CD4-positive, alpha-beta T cell treated with Interleukin-4 for 4 hours (primary cell): ENCODE data around the gene TM7SF2.

Experiments used
- DNase-seq: peaks from one replicate; pipeline ENCODE4 v3.0.0-alpha.2; 2020

The TM7SF2 gene

GRCh38 chr11:65090628-65091027, 21.0 kb upstream of the TM7SF2 start:
- DNase-seq = no peak

GRCh38 chr11:65095427-65095826, 16.2 kb upstream of the TM7SF2 start:
- DNase-seq = no peak

GRCh38 chr11:65095974-65096806, 15.5 kb upstream of the TM7SF2 start, which contains the start of gene VPS51:
Gene VPS51, plus strand, starts transcription at chr11:65096214. Its CDS starts 37 bp downstream, at chr11:65096251.
- peak; percentile 89 for DNase-seq

- no peak for DNase-seq
Measured at GRCh38 chr11:65096926-65097325, 14.7 kb upstream of the TM7SF2 start.

GRCh38 chr11:65100674-65101350, 10.9 kb upstream of the TM7SF2 start:
- DNase-seq = no peak

- no peak for DNase-seq
Measured at GRCh38 chr11:65102142-65103095, 9.3 kb upstream of the TM7SF2 start.

GRCh38 chr11:65103476-65103875, 8.2 kb upstream of the TM7SF2 start:
- DNase-seq = no peak

- DNase-seq = no peak
Measured at GRCh38 chr11:65104628-65105027, 7.0 kb upstream of the TM7SF2 start.

GRCh38 chr11:65107078-65107477, 4.6 kb upstream of the TM7SF2 start:
- no peak for DNase-seq

- no peak for DNase-seq
Measured at GRCh38 chr11:65107751-65108468, 3.8 kb upstream of the TM7SF2 start.

GRCh38 chr11:65108469-65109123, 3.1 kb upstream of the TM7SF2 start:
- no peak for DNase-seq

GRCh38 chr11:65109231-65110198, 2.2 kb upstream of the TM7SF2 start:
- no peak for DNase-seq

- DNase-seq = peak; percentile 92
Measured at GRCh38 chr11:65110354-65110861, 1.3 kb upstream of the TM7SF2 start.

GRCh38 chr11:65111159-65111743, 421 bp upstream of the TM7SF2 start:
- DNase-seq = no peak

- peak; percentile 64 for DNase-seq
Measured at GRCh38 chr11:65112546-65113360, 1.1 kb downstream of the TM7SF2 start.

GRCh38 chr11:65113361-65113756, 1.7 kb downstream of the TM7SF2 start:
- no peak for DNase-seq

GRCh38 chr11:65113839-65114238, 2.2 kb downstream of the TM7SF2 start:
- DNase-seq = no peak

- DNase-seq = no peak
Measured at GRCh38 chr11:65114538-65115171, 3.0 kb downstream of the TM7SF2 start.
